Esophagus muscularis mucosa (tissue), 4 donors: Measurements from ENCODE around the gene HMGN1.

Source experiments
- EP300 ChIP-seq: sonication (generic); formaldehyde crosslinking; IDR thresholded peaks from one replicate; pipeline ENCODE4 v1.6.1; 2017; ENCODE audit warnings: antibody characterized with exemption
- POLR2A ChIP-seq: fragments of 450-650 bp; IDR thresholded peaks from one replicate; pipeline ENCODE4 v1.6.1; 2017; ENCODE audit warnings: antibody characterized with exemption, moderate library complexity, mild to moderate bottlenecking, low read depth
- POLR2AphosphoS5 ChIP-seq, 2 donors: sonication (generic); formaldehyde crosslinking; IDR thresholded peaks; one replicate each; pipeline ENCODE4 v1.6.1; 2017; ENCODE audit warnings: antibody characterized with exemption in 2 of 2
- TF ChIP-seq, protein P1 (sequence below), 3 experiments: fragments of 200-600 bp in 2 of 3; fragments of 450-650 bp in 1 of 3; sonication (generic) in 2 of 3; IDR thresholded peaks; one replicate each; pipeline ENCODE4 v1.5.1; 2017 to 2019; ENCODE audit warnings: antibody characterized with exemption in 3 of 3, mild to moderate bottlenecking in 2 of 3, moderate library complexity in 1 of 3

DNA sequence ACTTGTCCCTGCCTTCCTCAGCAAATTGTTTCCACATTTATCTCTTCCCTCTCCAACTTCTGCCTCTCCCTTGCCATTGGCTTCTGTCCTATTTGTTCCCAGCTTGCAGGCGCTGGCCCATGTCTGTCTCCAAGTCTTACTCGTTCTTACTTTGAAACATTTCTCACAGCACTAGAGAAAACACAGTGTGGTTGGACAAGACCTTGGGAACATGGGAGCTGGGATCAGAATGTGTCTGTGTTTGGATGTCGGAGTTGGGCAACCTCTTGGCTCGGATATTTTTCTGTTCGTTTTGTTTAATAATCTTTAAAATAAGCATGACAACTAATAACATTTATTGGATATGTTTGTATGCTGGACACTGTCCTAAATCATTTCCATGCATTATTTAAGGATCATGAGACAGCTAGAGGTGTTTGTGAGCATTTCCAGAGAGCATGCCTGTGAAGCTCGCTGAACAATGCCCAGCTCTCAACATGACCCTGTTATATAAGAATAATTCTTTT is 29.6 kb downstream of the HMGN1 start:
- TF ChIP-seq, protein P1, sequence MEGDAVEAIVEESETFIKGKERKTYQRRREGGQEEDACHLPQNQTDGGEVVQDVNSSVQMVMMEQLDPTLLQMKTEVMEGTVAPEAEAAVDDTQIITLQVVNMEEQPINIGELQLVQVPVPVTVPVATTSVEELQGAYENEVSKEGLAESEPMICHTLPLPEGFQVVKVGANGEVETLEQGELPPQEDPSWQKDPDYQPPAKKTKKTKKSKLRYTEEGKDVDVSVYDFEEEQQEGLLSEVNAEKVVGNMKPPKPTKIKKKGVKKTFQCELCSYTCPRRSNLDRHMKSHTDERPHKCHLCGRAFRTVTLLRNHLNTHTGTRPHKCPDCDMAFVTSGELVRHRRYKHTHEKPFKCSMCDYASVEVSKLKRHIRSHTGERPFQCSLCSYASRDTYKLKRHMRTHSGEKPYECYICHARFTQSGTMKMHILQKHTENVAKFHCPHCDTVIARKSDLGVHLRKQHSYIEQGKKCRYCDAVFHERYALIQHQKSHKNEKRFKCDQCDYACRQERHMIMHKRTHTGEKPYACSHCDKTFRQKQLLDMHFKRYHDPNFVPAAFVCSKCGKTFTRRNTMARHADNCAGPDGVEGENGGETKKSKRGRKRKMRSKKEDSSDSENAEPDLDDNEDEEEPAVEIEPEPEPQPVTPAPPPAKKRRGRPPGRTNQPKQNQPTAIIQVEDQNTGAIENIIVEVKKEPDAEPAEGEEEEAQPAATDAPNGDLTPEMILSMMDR (IDR thresholded peaks at IDR 0.05): no peak
- no peak for TF ChIP-seq POLR2A
- peak; percentile 55 for TF ChIP-seq EP300
- TF ChIP-seq POLR2AphosphoS5 (IDR thresholded peaks at IDR 0.05): peak; percentile 92 to 93
